Cardiac fibroblast (primary cell): ENCODE data around the gene NAA38.
"Not testable (repeated sequence)": the region's sequence is repeated elsewhere in the genome, so short reads cannot be mapped to it uniquely, and the experiment has no call there.

ENCODE experiments used
- DNase-seq, 2 donors: peaks; one replicate each; pipeline versions ENCODE4 v3.0.0 to v3.0.0-alpha.2; 2010; ENCODE audit warnings: low read depth in 2 of 2
- H3K4me3 ChIP-seq, 2 donors: replicated peaks in 1 of 2; 1 replicate in 1 of 2; 2 replicates in 1 of 2; pipeline ENCODE4 v1.5.1; 2011; ENCODE audit warnings: low read depth in 2 of 2, low read length in 2 of 2, mild to moderate bottlenecking in 2 of 2, moderate library complexity in 1 of 2
- TF ChIP-seq, protein P1 (sequence below): IDR thresholded peaks from one replicate; pipeline ENCODE4 v1.5.1; 2011; ENCODE audit warnings: low read depth, mild to moderate bottlenecking, low read length, inconsistent platforms

NAA38 gene

DNA sequence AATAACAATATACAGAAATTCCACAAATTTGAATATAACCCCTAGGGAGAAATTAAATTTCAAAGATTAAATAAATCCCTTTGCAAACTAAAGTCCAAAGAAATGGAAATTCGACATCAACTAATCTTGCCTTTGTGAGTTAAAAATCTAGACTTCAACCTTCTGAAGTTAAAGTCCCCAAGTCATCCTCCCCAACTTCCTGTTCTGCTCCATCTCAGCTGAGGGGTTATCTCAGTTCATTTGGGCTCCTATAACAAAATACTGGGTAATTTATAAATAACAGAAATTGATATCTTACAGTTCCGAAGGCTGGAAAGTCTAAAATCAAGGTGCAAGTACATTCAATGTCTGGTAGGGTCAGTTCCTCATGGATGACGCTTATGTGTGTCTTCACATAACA, 46.1 kb downstream of the NAA38 start:
- DNase-seq: no peak
- H3K4me3 ChIP-seq: no peak overlapping the region
- TF ChIP-seq, protein P1, sequence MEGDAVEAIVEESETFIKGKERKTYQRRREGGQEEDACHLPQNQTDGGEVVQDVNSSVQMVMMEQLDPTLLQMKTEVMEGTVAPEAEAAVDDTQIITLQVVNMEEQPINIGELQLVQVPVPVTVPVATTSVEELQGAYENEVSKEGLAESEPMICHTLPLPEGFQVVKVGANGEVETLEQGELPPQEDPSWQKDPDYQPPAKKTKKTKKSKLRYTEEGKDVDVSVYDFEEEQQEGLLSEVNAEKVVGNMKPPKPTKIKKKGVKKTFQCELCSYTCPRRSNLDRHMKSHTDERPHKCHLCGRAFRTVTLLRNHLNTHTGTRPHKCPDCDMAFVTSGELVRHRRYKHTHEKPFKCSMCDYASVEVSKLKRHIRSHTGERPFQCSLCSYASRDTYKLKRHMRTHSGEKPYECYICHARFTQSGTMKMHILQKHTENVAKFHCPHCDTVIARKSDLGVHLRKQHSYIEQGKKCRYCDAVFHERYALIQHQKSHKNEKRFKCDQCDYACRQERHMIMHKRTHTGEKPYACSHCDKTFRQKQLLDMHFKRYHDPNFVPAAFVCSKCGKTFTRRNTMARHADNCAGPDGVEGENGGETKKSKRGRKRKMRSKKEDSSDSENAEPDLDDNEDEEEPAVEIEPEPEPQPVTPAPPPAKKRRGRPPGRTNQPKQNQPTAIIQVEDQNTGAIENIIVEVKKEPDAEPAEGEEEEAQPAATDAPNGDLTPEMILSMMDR: no peak

DNA sequence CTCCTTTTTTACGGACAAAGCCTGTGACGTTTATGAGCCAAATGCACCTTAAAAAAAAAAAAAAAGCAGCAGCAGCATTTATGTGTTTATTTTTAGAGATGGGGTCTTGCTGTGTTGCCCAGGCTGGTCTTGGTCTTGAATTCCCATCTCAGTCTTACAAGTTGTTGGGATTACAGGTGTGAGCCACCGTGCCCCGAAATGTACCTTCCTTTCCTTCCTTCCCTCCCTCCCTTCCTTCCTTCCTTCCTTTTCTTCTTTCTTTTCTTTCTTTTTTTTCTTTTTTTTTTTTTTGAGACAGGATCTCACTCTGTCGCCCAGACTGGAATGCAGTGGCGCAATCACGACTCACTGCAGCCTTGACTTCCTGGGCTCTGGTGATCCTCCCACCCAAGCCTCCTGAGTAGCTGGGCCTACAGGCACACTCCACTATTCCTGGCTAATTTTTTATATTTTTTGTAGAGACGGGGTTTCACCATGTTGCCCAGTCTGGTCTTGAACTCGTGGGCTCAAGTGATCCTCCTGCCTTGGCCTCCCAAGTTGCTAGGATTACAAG, 47.5 kb downstream of the NAA38 start:
- peak; percentile 35 to 54 for DNase-seq
- not testable (repeated sequence) for H3K4me3 ChIP-seq

DNA sequence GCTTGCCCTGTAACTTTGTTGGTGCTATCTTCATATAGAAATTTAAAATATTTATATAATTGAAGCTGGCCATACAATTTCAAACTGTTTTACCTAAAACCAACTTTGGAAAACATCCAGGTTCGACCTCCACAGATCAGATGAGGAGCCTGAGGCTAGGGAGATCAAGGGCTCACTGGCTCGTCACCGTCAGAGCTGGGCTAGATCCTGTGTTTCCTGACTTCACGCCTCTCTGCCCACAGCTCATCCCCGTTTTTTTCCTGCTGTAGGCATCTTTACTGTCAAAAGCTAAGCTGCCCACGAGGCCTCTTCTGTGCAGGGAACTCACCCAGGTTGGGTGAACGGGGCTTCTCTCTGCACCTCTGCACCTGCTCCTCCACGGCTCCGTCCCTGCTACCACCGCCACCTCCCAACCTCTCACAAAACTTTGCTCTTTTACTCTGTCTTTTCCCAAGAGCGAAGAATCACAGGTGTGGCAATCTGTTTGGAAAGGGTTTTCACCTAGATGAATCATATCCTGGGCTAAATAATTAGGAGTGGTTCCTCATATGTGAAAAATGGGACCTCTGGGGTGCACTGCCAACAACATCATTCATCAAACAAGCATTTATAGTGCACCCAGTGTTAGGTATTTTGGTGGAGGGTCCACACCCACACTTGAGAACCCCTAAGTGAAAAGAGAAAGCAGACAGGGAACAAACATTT, 48.1 kb downstream of the NAA38 start:
- TF ChIP-seq, protein P1: no peak
- no peak for DNase-seq
- no peak overlapping the region for H3K4me3 ChIP-seq

DNA sequence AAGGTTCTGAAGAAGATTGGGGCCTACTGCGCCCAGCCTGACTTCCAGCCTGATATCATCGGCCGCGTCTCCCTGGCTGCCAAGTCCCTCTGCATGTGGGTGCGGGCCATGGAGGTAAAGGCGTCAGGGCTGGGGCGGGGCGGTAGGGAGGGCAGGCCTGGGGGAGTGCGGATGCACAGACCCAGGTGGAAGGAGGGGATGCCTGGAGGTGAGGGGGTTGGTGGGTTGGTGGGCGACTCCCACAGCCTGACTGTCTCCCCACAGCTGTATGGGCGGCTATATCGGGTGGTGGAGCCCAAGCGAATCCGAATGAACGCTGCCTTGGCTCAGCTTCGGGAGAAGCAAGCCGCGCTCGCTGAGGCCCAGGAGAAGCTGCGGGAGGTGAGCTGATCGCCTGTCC, 50.2 kb downstream of the NAA38 start:
- no peak overlapping the region for H3K4me3 ChIP-seq
- DNase-seq: no peak
- TF ChIP-seq, protein P1: no peak
